Gastrocnemius medialis (tissue), 4 donors: ENCODE data around the gene HACD2.

Experiments
- POLR2A ChIP-seq, 2 donors: fragments of 450-650 bp; IDR thresholded peaks; one replicate each; pipeline ENCODE4 v1.6.1; 2017; ENCODE audit warnings: antibody characterized with exemption in 2 of 2, mild to moderate bottlenecking in 2 of 2, moderate library complexity in 2 of 2
- TF ChIP-seq, protein P1 (sequence below), 5 experiments: fragments of 450-650 bp in 3 of 5; fragments of 200-600 bp in 2 of 5; sonication (generic) in 2 of 5; IDR thresholded peaks in 4 of 5; conservative IDR thresholded peaks in 1 of 5; 1 replicate in 4 of 5; 2 replicates in 1 of 5; pipeline ENCODE4 v1.5.1; 2016 to 2019; ENCODE audit warnings: antibody characterized with exemption in 5 of 5, mild to moderate bottlenecking in 3 of 5, moderate library complexity in 3 of 5

DNA sequence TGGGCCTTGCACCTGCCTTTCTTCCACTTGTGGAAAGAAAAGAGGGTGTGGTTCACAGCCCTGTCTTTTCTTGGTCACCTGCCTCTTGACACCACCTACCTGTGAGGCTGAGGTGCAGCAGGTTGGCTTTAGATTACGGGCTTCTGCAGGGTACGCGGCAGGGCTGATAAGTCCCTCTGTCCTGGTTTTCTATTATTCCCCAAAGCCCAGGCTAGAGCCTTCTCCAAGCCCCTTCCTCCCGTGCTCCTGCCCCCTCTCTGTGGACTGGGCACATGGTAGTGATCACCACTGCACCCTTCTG, 44.8 kb upstream of the HACD2 start:
- TF ChIP-seq, protein P1, sequence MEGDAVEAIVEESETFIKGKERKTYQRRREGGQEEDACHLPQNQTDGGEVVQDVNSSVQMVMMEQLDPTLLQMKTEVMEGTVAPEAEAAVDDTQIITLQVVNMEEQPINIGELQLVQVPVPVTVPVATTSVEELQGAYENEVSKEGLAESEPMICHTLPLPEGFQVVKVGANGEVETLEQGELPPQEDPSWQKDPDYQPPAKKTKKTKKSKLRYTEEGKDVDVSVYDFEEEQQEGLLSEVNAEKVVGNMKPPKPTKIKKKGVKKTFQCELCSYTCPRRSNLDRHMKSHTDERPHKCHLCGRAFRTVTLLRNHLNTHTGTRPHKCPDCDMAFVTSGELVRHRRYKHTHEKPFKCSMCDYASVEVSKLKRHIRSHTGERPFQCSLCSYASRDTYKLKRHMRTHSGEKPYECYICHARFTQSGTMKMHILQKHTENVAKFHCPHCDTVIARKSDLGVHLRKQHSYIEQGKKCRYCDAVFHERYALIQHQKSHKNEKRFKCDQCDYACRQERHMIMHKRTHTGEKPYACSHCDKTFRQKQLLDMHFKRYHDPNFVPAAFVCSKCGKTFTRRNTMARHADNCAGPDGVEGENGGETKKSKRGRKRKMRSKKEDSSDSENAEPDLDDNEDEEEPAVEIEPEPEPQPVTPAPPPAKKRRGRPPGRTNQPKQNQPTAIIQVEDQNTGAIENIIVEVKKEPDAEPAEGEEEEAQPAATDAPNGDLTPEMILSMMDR (IDR thresholded peaks at IDR 0.05 in 4 of 5, conservative IDR thresholded peaks at IDR 0.05 in 1 of 5) = no peak
- TF ChIP-seq POLR2A (IDR thresholded peaks at IDR 0.05) = no peak
